AML-193 (cell line): ENCODE measurements around the gene PRPF18.

ENCODE experiments used
- DNase-seq, 2 experiments: peaks; one replicate each; lab custom pipeline; 2025; lab: John Stamatoyannopoulos, UW

Gene PRPF18

GRCh38 chr10:13642293-13642692 lies 55.5 kb downstream of the PRPF18 start:
- DNase-seq: no peak

GRCh38 chr10:13643016-13643415 lies 56.3 kb downstream of the PRPF18 start:
- DNase-seq: no peak

- DNase-seq: no peak
These were observed 58.1 kb downstream of the PRPF18 start for GRCh38 chr10:13644866-13645265.

GRCh38 chr10:13648425-13648824 lies 61.7 kb downstream of the PRPF18 start:
- no peak for DNase-seq

- DNase-seq: no peak
These were observed 63.2 kb downstream of the PRPF18 start for GRCh38 chr10:13649844-13650520.

GRCh38 chr10:13650961-13651360 lies 64.2 kb downstream of the PRPF18 start:
- DNase-seq: no peak

- no peak for DNase-seq
These were observed 65.4 kb downstream of the PRPF18 start for GRCh38 chr10:13651969-13652720.

GRCh38 chr10:13652860-13653259 lies 66.1 kb downstream of the PRPF18 start:
- DNase-seq: no peak

GRCh38 chr10:13654118-13654830 lies 67.5 kb downstream of the PRPF18 start:
- DNase-seq: no peak

- no peak for DNase-seq
These were observed 68.1 kb downstream of the PRPF18 start for GRCh38 chr10:13654846-13655245.

GRCh38 chr10:13656337-13657100 lies 69.8 kb downstream of the PRPF18 start:
- DNase-seq: no peak

- DNase-seq: no peak
These were observed 70.4 kb downstream of the PRPF18 start for GRCh38 chr10:13657101-13657680.

GRCh38 chr10:13658264-13658663 lies 71.5 kb downstream of the PRPF18 start:
- no peak for DNase-seq

- no peak for DNase-seq
These were observed 72.3 kb downstream of the PRPF18 start for GRCh38 chr10:13658871-13659685.

- peak; percentile 29 to 42 for DNase-seq
These were observed 73.3 kb downstream of the PRPF18 start for GRCh38 chr10:13659887-13660550.

- DNase-seq: no peak
These were observed 73.8 kb downstream of the PRPF18 start for GRCh38 chr10:13660551-13660920.

GRCh38 chr10:13661256-13661655 lies 74.5 kb downstream of the PRPF18 start:
- no peak for DNase-seq

- no peak for DNase-seq
These were observed 78.9 kb downstream of the PRPF18 start for GRCh38 chr10:13665516-13666262.

- no peak for DNase-seq
These were observed 81.4 kb downstream of the PRPF18 start for GRCh38 chr10:13668126-13668525.
